Measurements from ENCODE around the gene WFIKKN2.

WFIKKN2 gene

DNA sequence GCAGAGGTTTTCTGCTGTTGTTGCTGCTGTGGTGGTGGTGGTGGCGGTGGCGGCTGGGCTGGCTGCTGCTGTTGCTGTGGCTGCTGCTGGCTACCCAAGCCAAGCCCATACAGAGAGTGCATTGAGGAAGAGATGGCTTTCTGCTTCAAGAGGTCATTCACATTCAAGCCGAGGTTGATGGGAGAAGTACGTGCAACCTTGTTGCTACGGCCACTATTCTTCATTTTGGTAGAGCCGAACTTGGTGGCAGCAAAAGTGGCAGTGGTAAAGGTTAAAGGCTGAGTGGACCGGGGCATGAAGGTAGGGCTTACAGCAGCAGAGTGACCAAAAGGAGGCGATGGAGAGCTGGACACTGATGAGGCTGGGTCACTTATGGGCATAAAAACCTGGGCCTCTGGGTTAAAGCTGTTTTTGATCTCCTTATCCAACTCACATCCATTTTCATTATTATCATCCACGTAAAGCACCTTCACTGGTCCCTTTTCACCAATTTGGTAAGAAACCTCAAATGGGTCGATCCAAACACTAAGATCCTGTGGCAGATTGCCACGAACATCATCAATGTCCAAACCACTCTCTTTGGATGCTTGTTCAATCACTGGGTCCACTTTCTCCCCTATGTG lies 27.9 kb downstream of the WFIKKN2 start (continued):
- peak; percentile 46 for TF ChIP-seq CTCF (tag by site-specific recombination; IDR thresholded peaks at IDR 0.05)
- peak; percentile 67; the same call in 1 of the 2 replicates for TF ChIP-seq ZNF10 (tag by site-specific recombination; IDR thresholded peaks at IDR 0.05)
- TF ChIP-seq ZNF530 (tag by site-specific recombination; IDR thresholded peaks at IDR 0.05; ENCODE audit: low read depth), result no peak
- TF ChIP-seq, protein P1, sequence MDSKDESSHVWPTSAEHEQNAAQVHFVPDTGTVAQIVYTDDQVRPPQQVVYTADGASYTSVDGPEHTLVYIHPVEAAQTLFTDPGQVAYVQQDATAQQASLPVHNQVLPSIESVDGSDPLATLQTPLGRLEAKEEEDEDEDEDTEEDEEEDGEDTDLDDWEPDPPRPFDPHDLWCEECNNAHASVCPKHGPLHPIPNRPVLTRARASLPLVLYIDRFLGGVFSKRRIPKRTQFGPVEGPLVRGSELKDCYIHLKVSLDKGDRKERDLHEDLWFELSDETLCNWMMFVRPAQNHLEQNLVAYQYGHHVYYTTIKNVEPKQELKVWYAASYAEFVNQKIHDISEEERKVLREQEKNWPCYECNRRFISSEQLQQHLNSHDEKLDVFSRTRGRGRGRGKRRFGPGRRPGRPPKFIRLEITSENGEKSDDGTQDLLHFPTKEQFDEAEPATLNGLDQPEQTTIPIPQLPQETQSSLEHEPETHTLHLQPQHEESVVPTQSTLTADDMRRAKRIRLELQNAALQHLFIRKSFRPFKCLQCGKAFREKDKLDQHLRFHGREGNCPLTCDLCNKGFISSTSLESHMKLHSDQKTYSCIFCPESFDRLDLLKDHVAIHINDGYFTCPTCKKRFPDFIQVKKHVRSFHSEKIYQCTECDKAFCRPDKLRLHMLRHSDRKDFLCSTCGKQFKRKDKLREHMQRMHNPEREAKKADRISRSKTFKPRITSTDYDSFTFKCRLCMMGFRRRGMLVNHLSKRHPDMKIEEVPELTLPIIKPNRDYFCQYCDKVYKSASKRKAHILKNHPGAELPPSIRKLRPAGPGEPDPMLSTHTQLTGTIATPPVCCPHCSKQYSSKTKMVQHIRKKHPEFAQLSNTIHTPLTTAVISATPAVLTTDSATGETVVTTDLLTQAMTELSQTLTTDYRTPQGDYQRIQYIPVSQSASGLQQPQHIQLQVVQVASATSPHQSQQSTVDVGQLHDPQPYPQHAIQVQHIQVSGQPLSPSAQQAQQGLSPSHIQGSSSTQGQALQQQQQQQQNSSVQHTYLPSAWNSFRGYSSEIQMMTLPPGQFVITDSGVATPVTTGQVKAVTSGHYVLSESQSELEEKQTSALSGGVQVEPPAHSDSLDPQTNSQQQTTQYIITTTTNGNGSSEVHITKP (tag by site-specific recombination; IDR thresholded peaks at IDR 0.05), result peak; percentile 39
- TF ChIP-seq RBAK (tag by site-specific recombination; IDR thresholded peaks at IDR 0.05), result no peak
- TF ChIP-seq ZNF449 (tag by site-specific recombination; IDR thresholded peaks at IDR 0.05), result 0 out of 2 replicates have a peak, but pooled peaks have one; percentile 44

DNA sequence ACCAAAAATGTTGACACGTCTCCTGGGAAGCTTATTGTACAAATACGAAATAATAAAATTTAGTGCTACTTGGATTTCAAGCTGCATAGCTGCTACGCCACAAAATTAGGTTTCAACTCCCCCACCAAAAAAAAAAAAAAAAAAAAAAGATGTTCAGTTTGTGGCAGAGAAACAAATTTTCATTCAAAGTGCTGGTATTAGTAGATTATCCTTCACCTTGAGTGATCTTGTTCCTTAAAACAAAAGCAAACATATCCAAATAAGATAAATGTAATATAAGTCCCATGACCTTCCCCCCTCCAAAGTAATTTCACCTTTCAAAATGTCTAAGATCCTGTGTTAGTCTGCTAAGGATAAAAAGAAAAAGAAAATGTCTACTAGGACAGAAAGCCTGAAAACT lies 28.5 kb downstream of the WFIKKN2 start:
- Histone ChIP-seq H3K9me3 (ENCODE audit: control insufficient read depth, insufficient read depth, low read depth, low read length) (no peaks in the 10 kb centered on the region), H3K4me3 (ENCODE audit: low read depth, low read length) (peak overlapping the region; percentile 86; the same call in 1 of the 2 replicates), H3K36me3 (ENCODE audit: control insufficient read depth in 2 of 2, insufficient read depth in 1 of 2, low read length in 2 of 2) (peaks cover 20 to 23% of the 10 kb centered on the region in 2 experiments), H3K27ac (ENCODE audit: extremely low read depth, low read depth, low read length) (no peak overlapping the region), H3K4me1 (ENCODE audit: control insufficient read depth, insufficient read depth, low read length) (peaks cover 33% of the 10 kb centered on the region)
- TF ChIP-seq ZNF184 (tag by site-specific recombination; IDR thresholded peaks at IDR 0.05), result no peak
- TF ChIP-seq MYNN (tag by site-specific recombination; IDR thresholded peaks at IDR 0.05; ENCODE audit: borderline replicate concordance), result no peak
- no peak for TF ChIP-seq ZNF174 (tag by site-specific recombination; IDR thresholded peaks at IDR 0.05)
- TF ChIP-seq, protein P2, sequence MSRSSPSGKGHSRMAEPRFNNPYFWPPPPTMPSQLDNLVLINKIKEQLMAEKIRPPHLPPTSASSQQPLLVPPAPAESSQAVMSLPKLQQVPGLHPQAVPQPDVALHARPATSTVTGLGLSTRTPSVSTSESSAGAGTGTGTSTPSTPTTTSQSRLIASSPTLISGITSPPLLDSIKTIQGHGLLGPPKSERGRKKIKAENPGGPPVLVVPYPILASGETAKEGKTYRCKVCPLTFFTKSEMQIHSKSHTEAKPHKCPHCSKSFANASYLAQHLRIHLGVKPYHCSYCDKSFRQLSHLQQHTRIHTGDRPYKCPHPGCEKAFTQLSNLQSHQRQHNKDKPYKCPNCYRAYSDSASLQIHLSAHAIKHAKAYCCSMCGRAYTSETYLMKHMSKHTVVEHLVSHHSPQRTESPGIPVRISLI (tag by site-specific recombination; IDR thresholded peaks at IDR 0.05), result peak; percentile 92
- ChIA-PET POLR2A (interaction anchor here (0.9 to 3.5 kb wide), 3 partner anchors 8 to 93 kb away, joined by 3 to 31 read pairs (median 4); no protein-coding TSS in a partner anchor), CTCF (interaction anchor here (0.6 to 8.4 kb wide), 20 partner anchors 10 to 289 kb away, joined by 3 to 89 read pairs (median 4); partner anchors contain the start of gene NME1)

- CTCF ChIA-PET, result interaction anchor here (0.6 to 8.4 kb wide), 9 partner anchors 9 to 592 kb away, joined by 3 to 89 read pairs (median 8); no protein-coding TSS in a partner anchor
- Histone ChIP-seq H3K27ac (ENCODE audit: extremely low read depth, low read depth, low read length) (peak overlapping the region; percentile 99), H3K9me3 (ENCODE audit: control insufficient read depth, insufficient read depth, low read depth, low read length) (no peaks in the 10 kb centered on the region), H3K4me1 (ENCODE audit: control insufficient read depth, insufficient read depth, low read length) (peaks cover 33% of the 10 kb centered on the region), H3K36me3 (ENCODE audit: control insufficient read depth in 2 of 2, insufficient read depth in 1 of 2, low read length in 2 of 2) (peaks cover 20 to 23% of the 10 kb centered on the region in 2 experiments), H3K4me3 (ENCODE audit: low read depth, low read length) (peak overlapping the region; percentile 86)
- POLR2A ChIA-PET, result interaction anchor here (1.4 to 4.0 kb wide), 12 partner anchors 9 to 90 kb away, joined by 4 to 106 read pairs (median 35); no protein-coding TSS in a partner anchor
- TF ChIP-seq, protein P2 (tag by site-specific recombination; IDR thresholded peaks at IDR 0.05), result no peak
- TF ChIP-seq ZBTB8A (tag by site-specific recombination; IDR thresholded peaks at IDR 0.05) (no peak), ZNF670 (tag by site-specific recombination; IDR thresholded peaks at IDR 0.05; ENCODE audit: low read depth) (no peak)
These were observed 29.3 kb downstream of the WFIKKN2 start for GRCh38 chr17:50864747-50865059.

Data from HEK293 (cell line).